DMS79 (cell line): Measurements from ENCODE around the gene ANKLE1.

ENCODE experiments used
- DNase-seq: peaks from one replicate; lab custom pipeline; 2025; lab: John Stamatoyannopoulos, UW

ANKLE1 gene

GRCh38 chr19:17325881-17326594 is 44.3 kb downstream of the ANKLE1 start:
- no peak for DNase-seq

GRCh38 chr19:17326595-17326966 is 44.9 kb downstream of the ANKLE1 start:
- no peak for DNase-seq

DNA sequence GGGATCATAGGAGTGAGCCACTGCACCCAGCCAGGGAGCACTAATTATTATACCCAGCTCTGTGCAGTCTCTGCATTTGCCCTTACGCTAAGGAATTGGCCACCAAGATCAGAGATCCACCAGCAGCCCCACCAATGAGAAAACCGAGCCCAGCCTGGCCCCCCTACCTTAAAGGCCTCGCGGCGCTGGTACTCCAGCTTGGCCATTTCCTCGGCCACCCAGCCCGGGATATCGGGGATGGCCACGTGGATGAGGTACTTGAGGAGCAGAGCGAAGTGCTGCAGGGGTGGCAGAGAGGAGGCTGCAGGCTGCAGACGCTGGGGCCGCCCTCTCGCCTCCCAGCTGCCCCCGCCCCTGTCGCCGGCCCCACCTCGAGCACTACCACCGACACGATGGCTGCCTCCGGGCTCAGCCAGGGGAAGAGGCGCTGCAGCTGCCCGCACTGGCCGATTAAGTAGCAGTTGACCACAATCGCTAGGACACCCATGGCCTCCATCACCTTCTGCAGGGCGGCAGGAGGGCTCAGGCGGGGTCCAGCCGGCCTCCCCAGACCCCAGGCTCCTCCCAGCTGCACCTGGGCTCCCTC is 45.5 kb downstream of the ANKLE1 start:
- no peak for DNase-seq

- DNase-seq = no peak
Measured at GRCh38 chr19:17327654-17328516, 46.2 kb downstream of the ANKLE1 start.

- no peak for DNase-seq
Measured at GRCh38 chr19:17328517-17329365, 47.0 kb downstream of the ANKLE1 start.

GRCh38 chr19:17329366-17330261 is 47.9 kb downstream of the ANKLE1 start:
- no peak for DNase-seq

DNA sequence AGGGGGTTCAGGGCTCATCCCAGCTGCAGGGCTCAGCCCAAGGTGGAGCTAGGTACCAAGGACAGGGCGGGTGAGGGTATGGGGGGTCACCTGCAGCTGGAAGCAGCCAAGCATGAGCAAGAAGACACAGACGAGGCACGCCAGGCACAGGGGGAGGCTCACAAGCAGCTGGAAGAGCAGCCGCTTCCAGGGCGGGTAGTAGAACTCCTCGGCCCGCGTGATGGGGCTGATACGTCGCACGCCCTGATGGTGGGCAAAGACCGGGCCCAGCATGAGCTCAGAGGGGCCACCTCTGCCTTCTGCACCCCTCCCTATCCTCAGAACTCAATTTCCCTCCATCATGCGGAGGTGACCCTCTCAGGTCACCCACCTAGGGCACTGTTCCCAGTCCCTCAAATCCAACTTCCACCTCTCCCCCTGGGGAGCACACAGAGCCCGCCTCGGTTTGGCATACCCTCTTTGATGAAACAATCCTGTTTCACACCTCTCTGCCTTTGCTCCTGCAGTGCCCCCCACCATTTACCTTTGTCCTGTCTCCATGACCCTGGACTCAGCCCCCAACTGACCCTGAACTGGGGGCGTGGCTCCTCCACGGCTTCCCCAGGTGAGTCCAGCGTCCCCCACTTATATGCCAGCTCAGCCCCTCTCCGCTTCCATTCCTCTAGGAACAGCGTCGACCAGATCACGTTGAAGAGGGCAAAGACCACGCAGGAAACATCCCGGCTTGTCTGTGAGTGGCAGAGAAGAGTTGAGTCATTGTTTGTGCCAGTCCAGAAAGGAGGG is 48.8 kb downstream of the ANKLE1 start:
- DNase-seq = no peak

DNA sequence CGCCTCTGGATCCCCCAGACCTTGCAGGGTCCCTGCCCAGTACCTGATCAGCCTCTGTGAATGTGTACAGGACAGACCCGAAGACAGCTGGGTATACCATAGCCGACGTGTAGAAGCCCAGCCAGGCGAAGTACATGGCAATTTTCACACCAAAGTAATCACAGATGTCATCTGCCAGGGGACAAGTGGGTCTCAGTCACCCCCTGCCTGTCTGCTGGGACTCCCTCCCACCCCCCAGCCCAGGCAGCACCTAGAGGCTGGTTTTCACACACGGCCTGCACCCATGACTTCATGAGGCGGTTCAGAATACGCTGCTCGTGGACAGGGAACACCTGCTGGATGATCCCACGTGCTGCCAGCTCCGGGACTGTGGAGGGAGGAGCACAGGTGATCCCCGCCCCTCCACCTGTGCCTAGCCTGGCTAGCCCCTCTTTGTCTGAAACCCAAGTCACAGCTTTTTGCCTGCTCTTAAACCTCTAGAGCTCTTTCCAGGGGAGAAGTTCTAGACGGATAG is 49.4 kb downstream of the ANKLE1 start:
- DNase-seq = no peak

DNA sequence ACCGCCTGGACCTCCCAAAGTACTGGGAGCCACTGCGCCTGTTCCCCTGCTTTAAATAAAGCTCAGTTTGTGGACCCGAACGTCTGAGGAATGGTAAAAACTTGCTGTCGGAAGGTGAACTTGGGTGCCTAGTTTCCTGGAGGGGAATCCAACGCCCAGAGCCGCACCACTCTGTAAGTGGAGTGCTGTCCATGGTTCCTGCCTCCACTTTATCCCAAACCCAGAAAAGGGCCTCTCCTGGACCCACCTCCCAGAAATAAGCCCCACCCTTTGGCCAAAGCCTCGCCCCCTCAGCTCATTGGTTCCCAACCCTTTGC is 50.6 kb downstream of the ANKLE1 start:
- no peak for DNase-seq

- DNase-seq = no peak
Measured at GRCh38 chr19:17332677-17333581, 51.2 kb downstream of the ANKLE1 start.

- DNase-seq = peak; percentile 48
Measured at GRCh38 chr19:17333611-17334413, 52.1 kb downstream of the ANKLE1 start.

DNA sequence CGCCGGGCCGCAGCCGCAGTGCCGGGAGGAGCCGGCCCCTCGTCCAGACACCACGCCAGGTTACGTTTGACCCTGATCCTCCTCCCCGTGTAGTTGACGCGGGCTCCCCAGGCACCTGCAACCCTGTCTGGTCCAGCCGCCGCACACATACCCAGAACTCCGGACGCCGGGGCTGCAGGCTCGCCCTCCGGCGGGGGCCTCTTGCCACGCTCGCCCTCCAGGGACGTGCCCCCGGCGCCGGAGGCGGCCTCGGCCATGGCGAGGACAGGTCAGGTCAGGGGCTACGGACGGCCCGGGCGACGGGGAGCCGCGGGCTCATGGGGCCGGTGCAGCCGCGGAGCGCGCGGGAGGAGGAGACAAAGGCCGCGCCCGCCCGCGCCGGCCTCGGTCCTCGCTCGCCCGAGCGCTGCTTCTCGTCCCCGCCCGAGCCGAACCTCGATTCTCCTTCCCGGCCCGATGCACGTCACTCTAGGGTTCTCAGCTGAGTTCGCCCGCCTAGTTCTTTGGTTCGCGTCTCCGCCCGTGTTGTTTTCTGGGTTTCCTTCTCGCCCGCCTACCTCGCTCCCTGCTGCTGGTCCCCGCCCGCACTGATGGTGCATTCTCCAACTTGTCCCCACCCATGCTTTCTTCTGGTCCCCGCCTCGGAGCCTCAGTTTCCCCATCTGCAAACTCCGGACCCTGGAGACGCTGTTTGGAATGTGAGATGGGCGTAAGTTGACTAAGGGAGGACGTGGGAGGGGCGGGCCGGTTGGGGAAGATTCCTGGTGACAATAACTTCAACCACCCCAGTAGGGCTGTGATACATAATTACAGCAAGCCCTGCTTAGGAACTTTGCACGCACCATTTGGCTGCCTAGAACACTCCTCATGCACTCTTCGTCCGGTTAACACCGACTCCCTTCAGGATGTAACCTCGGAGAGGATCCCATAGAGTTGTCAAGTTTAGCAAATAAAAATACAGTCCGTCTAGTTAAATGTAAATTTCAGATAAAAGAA is 53.0 kb downstream of the ANKLE1 start, which contains the start of gene ANO8:
Gene ANO8, minus strand, starts transcription at position 442 of the 996 bp plus-strand sequence. Its CDS starts 185 bp downstream, at position 257.
- peak; percentile 87 for DNase-seq

DNA sequence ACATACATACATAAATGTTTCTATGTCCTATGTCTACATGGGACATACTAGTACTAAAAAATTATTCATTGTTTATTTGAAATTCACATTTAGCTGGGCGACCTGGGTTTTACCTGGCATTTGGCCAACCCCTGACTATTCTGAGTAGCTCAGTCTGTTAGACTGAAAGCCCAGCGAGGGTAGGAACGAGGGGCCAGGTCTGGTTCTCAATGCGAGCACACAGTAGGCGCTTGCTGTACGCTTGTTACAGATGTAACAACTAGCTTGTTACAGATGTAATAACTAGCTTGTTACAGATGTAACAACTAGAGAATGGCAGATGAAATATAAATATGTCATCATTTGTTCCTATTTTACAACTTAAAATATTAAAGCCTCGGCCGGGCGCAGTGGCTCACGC is 53.9 kb downstream of the ANKLE1 start:
- no peak for DNase-seq
